Keratinocyte (primary cell): ENCODE data around the gene STK32C. TPM values are rescaled to one million over a fixed set of nuclear protein-coding genes. Genes with fewer than 3 reads are reported as not detected.

ENCODE experiments used
- DNase-seq: peaks from one replicate; pipeline ENCODE4 v3.0.0-alpha.2; 2011; ENCODE audit warnings: low read depth, missing footprints, low spot score
- FAIRE-seq: peaks from 2 replicates; lab custom pipeline; 2011; peaks lifted over from hg19 to GRCh38; lab: Jason Lieb, UNC
- H2AFZ ChIP-seq: 2 replicates; pipeline ENCODE4 v1.6.0; 2012; ENCODE audit warnings: low read length, control low read depth, inconsistent platforms; ENCODE audit not compliant: control insufficient read depth
- H3K27ac ChIP-seq: 2 replicates; pipeline ENCODE4 v1.5.1; 2011; ENCODE audit warnings: low read length; ENCODE audit not compliant: control insufficient read depth, insufficient read depth
- H3K27me3 ChIP-seq: 3 replicates; pipeline ENCODE4 v1.6.0; 2011; ENCODE audit warnings: low read length; ENCODE audit not compliant: control insufficient read depth, insufficient read depth; ENCODE audit errors: extremely low read depth
- H3K36me3 ChIP-seq, 2 experiments: 2 replicates in 1 of 2; 3 replicates in 1 of 2; pipeline ENCODE4 v1.5.1; 2011; ENCODE audit warnings: low read length in 2 of 2, mild to moderate bottlenecking in 1 of 2; ENCODE audit not compliant: control insufficient read depth in 2 of 2, insufficient read depth in 2 of 2; ENCODE audit errors: extremely low read depth in 1 of 2
- H3K4me1 ChIP-seq: 3 replicates; pipeline ENCODE4 v1.5.1; 2011; ENCODE audit warnings: low read length; ENCODE audit not compliant: control insufficient read depth, insufficient read depth; ENCODE audit errors: extremely low read depth
- H3K4me2 ChIP-seq: 3 replicates; pipeline ENCODE4 v1.6.0; 2011; ENCODE audit warnings: low read depth, low read length; ENCODE audit not compliant: control insufficient read depth, insufficient read depth; ENCODE audit errors: extremely low read depth
- H3K4me3 ChIP-seq, 3 experiments: fragments of 200-600 bp in 1 of 3; sonication (generic) in 1 of 3; 2 replicates in 2 of 3; 3 replicates in 1 of 3; pipeline ENCODE4 v1.5.1; 2011 to 2016; ENCODE audit warnings: low read length in 3 of 3, mild to moderate bottlenecking in 3 of 3, control low read depth in 2 of 3, inconsistent platforms in 1 of 3, low read depth in 1 of 3, mixed read lengths in 1 of 3, mixed run types in 1 of 3, moderate library complexity in 1 of 3; ENCODE audit not compliant: control insufficient read depth in 2 of 3, insufficient read depth in 2 of 3; ENCODE audit errors: extremely low read depth in 1 of 3
- H3K79me2 ChIP-seq: 2 replicates; pipeline ENCODE4 v1.6.0; 2012; ENCODE audit warnings: low read length; ENCODE audit not compliant: control insufficient read depth, insufficient read depth
- H3K9ac ChIP-seq: 3 replicates; pipeline ENCODE4 v1.6.0; 2011; ENCODE audit warnings: low read length; ENCODE audit not compliant: control insufficient read depth, insufficient read depth; ENCODE audit errors: extremely low read depth
- H3K9me1 ChIP-seq: 3 replicates; pipeline ENCODE4 v1.6.0; 2011; ENCODE audit warnings: low read length; ENCODE audit not compliant: control insufficient read depth, insufficient read depth; ENCODE audit errors: extremely low read depth
- H3K9me3 ChIP-seq: 2 replicates; pipeline ENCODE4 v1.5.1; 2012; ENCODE audit warnings: low read depth, low read length; ENCODE audit not compliant: control insufficient read depth
- H4K20me1 ChIP-seq: 3 replicates; pipeline ENCODE4 v1.6.0; 2011; ENCODE audit warnings: low read length; ENCODE audit not compliant: control insufficient read depth, insufficient read depth; ENCODE audit errors: extremely low read depth
- CTCF ChIP-seq, 3 experiments: IDR thresholded peaks in 1 of 3; conservative IDR thresholded peaks in 1 of 3; optimal IDR thresholded peaks in 1 of 3; 2 replicates in 2 of 3; 3 replicates in 1 of 3; pipeline versions ENCODE3 to v1.5.1; 2011; ENCODE audit warnings: low read length in 3 of 3, mild to moderate bottlenecking in 3 of 3, moderate library complexity in 2 of 3, control low read depth in 1 of 3, inconsistent platforms in 1 of 3; ENCODE audit not compliant: insufficient read depth in 2 of 3; ENCODE audit errors: extremely low read depth in 1 of 3
- EZH2 ChIP-seq: IDR thresholded peaks from one replicate; pipeline ENCODE4 v1.6.1; 2012; ENCODE audit warnings: inconsistent platforms, mild to moderate bottlenecking, low read length, moderate library complexity
- dilution Hi-C: fragments of 300-500 bp; cut with MboI; formaldehyde crosslinking; loops from one replicate; pipeline ENCODE4 v1.7.0; 2020; ENCODE audit warnings: low sequenced_read_pairs; ENCODE audit not compliant: extremely low pct_ligation_motif_present
- polyA plus RNA-seq, 5 experiments: library from polyadenylated mRNA; depleted of rRNA in 3 of 5; stranded (reverse) in 3 of 5; stranded (forward) in 1 of 5; unstranded in 1 of 5; fragments of >200 nt; gene quantifications; 1 replicate in 1 of 5; 2 replicates in 3 of 5; 3 replicates in 1 of 5; pipeline versions ENCODE4 v1.2.1 to v1.2.3, GENCODE V29; 2011 to 2012; ENCODE audit warnings: missing spikeins in 2 of 5, low read depth in 1 of 5, low replicate concordance in 1 of 5

The STK32C gene
- polyA plus RNA-seq, 1 donor (not counting 4 experiments of a cell fraction or from before 2014, with no cell fraction given) = 4.1 TPM

- no peak for DNase-seq
- FAIRE-seq = no peak
Observed at GRCh38 chr10:132264966-132265889, 42.5 kb downstream of the STK32C start.

GRCh38 chr10:132264306-132264950 lies 43.3 kb downstream of the STK32C start:
- Histone ChIP-seq H4K20me1 (no peaks in the 10 kb centered on the region), H3K4me3 (no peak overlapping the region), H3K9me1 (no peaks in the 10 kb centered on the region), H3K79me2 (no peaks in the 10 kb centered on the region), H3K27ac (no peak overlapping the region), H2AFZ (no peak overlapping the region), H3K4me1 (no peaks in the 10 kb centered on the region), H3K9me3 (peaks cover 8% of the 10 kb centered on the region), H3K27me3 (peaks cover 3% of the 10 kb centered on the region), H3K4me2 (no peak overlapping the region), H3K9ac (no peak overlapping the region), H3K36me3 (no peaks in the 10 kb centered on the region)
- no peak for FAIRE-seq
- dilution Hi-C loops = no loop called here
- DNase-seq = no peak
- TF ChIP-seq CTCF (optimal IDR thresholded peaks at IDR 0.05 in 1 of 3, IDR thresholded peaks at IDR 0.05 in 1 of 3, conservative IDR thresholded peaks at IDR 0.05 in 1 of 3; ENCODE audit: extremely low read depth in 1 of 3, insufficient read depth in 2 of 3, low read length in 3 of 3) = no peak
- no peak for TF ChIP-seq EZH2

More at GRCh38 chr10:132264966-132265889, 42.5 kb downstream of the STK32C start:
- H4K20me1 ChIP-seq = no peaks in the 10 kb centered on the region
- no peak overlapping the region for H3K4me2 ChIP-seq
- no peaks in the 10 kb centered on the region for H3K9me1 ChIP-seq
- no peak overlapping the region for H3K9ac ChIP-seq
- peaks cover 3% of the 10 kb centered on the region for H3K27me3 ChIP-seq
- no peak overlapping the region for H2AFZ ChIP-seq
- H3K9me3 ChIP-seq = peaks cover 8% of the 10 kb centered on the region
- no peaks in the 10 kb centered on the region for H3K4me1 ChIP-seq
- H3K79me2 ChIP-seq = no peaks in the 10 kb centered on the region
- H3K4me3 ChIP-seq = no peak overlapping the region
- no peaks in the 10 kb centered on the region for H3K36me3 ChIP-seq
- TF ChIP-seq CTCF (optimal IDR thresholded peaks at IDR 0.05 in 1 of 3, IDR thresholded peaks at IDR 0.05 in 1 of 3, conservative IDR thresholded peaks at IDR 0.05 in 1 of 3; ENCODE audit: extremely low read depth in 1 of 3, insufficient read depth in 2 of 3, low read length in 3 of 3) (no peak), EZH2 (no peak)
- dilution Hi-C loops = no loop called here
- H3K27ac ChIP-seq = no peak overlapping the region
